Endodermal cell (in vitro differentiated cells): Measurements from ENCODE around the gene EGLN1. TPM values are rescaled to one million over a fixed set of nuclear protein-coding genes. Genes with fewer than 3 reads are reported as not detected.
"Not testable (repeated sequence)": the region's sequence is repeated elsewhere in the genome, so short reads cannot be mapped to it uniquely, and the experiment has no call there.

Experiments
- DNase-seq: peaks from one replicate; pipeline ENCODE4 v3.0.0-alpha.2; 2017
- H3K27ac ChIP-seq: 2 replicates; pipeline ENCODE4 v1.5.1; 2013; ENCODE audit warnings: mild to moderate bottlenecking, low read depth, low read length, moderate library complexity
- H3K27me3 ChIP-seq: 2 replicates; pipeline ENCODE4 v1.6.1; 2013; ENCODE audit warnings: mild to moderate bottlenecking, low read length, moderate library complexity; ENCODE audit not compliant: insufficient read depth, control insufficient read depth, poor library complexity, severe bottlenecking
- H3K36me3 ChIP-seq: 2 replicates; pipeline ENCODE4 v1.7.0; 2013; ENCODE audit warnings: mild to moderate bottlenecking, low read length, moderate library complexity; ENCODE audit not compliant: control insufficient read depth, insufficient read depth
- H3K4me1 ChIP-seq: one replicate; pipeline ENCODE4 v1.7.0; 2013; ENCODE audit warnings: low read length; ENCODE audit not compliant: control insufficient read depth, insufficient read depth
- H3K4me3 ChIP-seq: 2 replicates; pipeline ENCODE4 v1.5.1; 2013; ENCODE audit warnings: mild to moderate bottlenecking, low read length, moderate library complexity
- H3K9ac ChIP-seq: 2 replicates; pipeline ENCODE4 v1.6.1; 2013; ENCODE audit warnings: mild to moderate bottlenecking, low read length, moderate library complexity; ENCODE audit not compliant: poor library complexity, severe bottlenecking; ENCODE audit errors: extremely low read depth
- H3K9me3 ChIP-seq: 2 replicates; pipeline ENCODE4 v1.6.1; 2013; ENCODE audit warnings: mild to moderate bottlenecking, low read length, moderate library complexity; ENCODE audit not compliant: control insufficient read depth
- H3K27ac Mint-ChIP-seq: 2 replicates; pipeline ENCODE4 v1.8.0; 2020; ENCODE audit warnings: mixed read lengths
- H3K27me3 Mint-ChIP-seq: 2 replicates; pipeline ENCODE4 v1.8.0; 2021; ENCODE audit warnings: mild to moderate bottlenecking, mixed read lengths; ENCODE audit not compliant: insufficient read depth
- H3K36me3 Mint-ChIP-seq: 2 replicates; pipeline ENCODE4 v1.8.0; 2020; ENCODE audit warnings: low read depth, mixed read lengths
- H3K4me1 Mint-ChIP-seq: 2 replicates; pipeline ENCODE4 v1.8.0; 2020; ENCODE audit warnings: mixed read lengths
- H3K4me3 Mint-ChIP-seq: 2 replicates; pipeline ENCODE4 v1.8.0; 2020; ENCODE audit warnings: mild to moderate bottlenecking, moderate library complexity, mixed read lengths
- H3K9me3 Mint-ChIP-seq: 2 replicates; pipeline ENCODE4 v1.8.0; 2020; ENCODE audit warnings: mild to moderate bottlenecking, mixed read lengths
- WGBS, 2 experiments: methylation state at CpG; one replicate each; pipeline versions ENCODE4 v1.1.5 to v1.1.7; 2013; ENCODE audit warnings: missing lambda C conversion rate in 2 of 2, mixed read lengths in 1 of 2; ENCODE audit not compliant: insufficient coverage in 1 of 2, insufficient read length in 1 of 2; 5-methylcytosine and 5-hydroxymethylcytosine counted together
- total RNA-seq, 2 donors: library from RNA; stranded (reverse); fragmentation: NEBNext Ultra II Directional in 1 of 2; extraction: Animal tissue kit (Norgen Biotek cat#: 25700) in 1 of 2; gene quantifications; 2 replicates in 1 of 2; 3 replicates in 1 of 2; pipeline ENCODE4 v1.2.1, GENCODE V29; 2021
- TF ChIP-seq, protein P1 (sequence below): fragments of 200-600 bp; sonication (generic); conservative IDR thresholded peaks from 2 replicates; pipeline ENCODE4 v1.5.0; 2021; ENCODE audit warnings: antibody characterized with exemption, mild to moderate bottlenecking

EGLN1 gene
- total RNA-seq, 2 donors from 2014 or later: 12.2 to 17.4 TPM

DNA sequence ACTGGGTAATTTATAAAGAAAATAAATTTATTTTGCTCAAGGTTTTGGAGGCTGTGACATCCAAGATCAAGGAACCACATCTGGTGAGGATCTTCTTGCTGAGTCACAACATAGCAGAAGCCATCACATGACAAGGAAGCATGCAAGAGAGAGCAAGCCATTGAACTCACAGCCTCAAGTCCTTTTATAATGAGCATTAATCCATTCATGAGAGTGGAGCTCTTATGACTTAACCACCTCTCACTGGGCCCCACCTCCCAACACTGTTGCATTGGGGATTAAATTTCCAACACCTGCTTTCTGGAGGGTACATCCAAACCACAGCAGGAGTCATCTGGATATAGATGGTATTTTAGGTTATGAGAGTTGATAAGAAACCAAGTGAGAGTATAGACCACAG is 20.6 kb upstream of the EGLN1 start:
- Mint-ChIP-seq H3K4me3 (no peak overlapping the region), H3K4me1 (no peaks in the 10 kb centered on the region), H3K9me3 (no peaks in the 10 kb centered on the region), H3K27ac (no peak overlapping the region), H3K36me3 (no peaks in the 10 kb centered on the region), H3K27me3 (peaks cover 10% of the 10 kb centered on the region)
- Histone ChIP-seq H3K27ac (no peak overlapping the region), H3K4me1 (no peaks in the 10 kb centered on the region), H3K36me3 (no peaks in the 10 kb centered on the region), H3K9ac (no peak overlapping the region), H3K9me3 (no peaks in the 10 kb centered on the region), H3K4me3 (no peak overlapping the region), H3K27me3 (peaks cover 5% of the 10 kb centered on the region)
- no peak for DNase-seq
- TF ChIP-seq, protein P1, sequence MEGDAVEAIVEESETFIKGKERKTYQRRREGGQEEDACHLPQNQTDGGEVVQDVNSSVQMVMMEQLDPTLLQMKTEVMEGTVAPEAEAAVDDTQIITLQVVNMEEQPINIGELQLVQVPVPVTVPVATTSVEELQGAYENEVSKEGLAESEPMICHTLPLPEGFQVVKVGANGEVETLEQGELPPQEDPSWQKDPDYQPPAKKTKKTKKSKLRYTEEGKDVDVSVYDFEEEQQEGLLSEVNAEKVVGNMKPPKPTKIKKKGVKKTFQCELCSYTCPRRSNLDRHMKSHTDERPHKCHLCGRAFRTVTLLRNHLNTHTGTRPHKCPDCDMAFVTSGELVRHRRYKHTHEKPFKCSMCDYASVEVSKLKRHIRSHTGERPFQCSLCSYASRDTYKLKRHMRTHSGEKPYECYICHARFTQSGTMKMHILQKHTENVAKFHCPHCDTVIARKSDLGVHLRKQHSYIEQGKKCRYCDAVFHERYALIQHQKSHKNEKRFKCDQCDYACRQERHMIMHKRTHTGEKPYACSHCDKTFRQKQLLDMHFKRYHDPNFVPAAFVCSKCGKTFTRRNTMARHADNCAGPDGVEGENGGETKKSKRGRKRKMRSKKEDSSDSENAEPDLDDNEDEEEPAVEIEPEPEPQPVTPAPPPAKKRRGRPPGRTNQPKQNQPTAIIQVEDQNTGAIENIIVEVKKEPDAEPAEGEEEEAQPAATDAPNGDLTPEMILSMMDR: no peak

DNA sequence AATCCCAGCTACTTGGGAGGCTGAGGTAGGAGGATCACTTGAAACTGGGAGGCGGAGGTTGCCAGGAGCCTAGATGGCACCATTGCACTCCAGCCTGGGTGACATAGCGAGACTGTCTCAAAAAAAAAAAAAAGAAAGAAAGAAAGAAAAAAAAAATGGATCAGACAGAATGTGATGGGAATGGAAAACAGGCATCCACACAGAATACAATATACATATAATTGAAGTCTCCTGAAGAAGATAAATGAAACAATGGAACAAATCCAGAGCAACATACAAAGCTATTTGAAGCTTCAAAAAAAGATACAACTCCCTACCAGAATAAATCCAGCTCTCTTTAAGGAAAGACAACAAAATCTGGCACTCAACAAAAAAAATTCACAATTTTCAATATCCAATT is 10.9 kb upstream of the EGLN1 start:
- Mint-ChIP-seq H3K27me3 (peaks cover 4% of the 10 kb centered on the region), H3K36me3 (no peaks in the 10 kb centered on the region), H3K4me3 (no peak overlapping the region), H3K9me3 (peaks cover 6% of the 10 kb centered on the region), H3K27ac (no peak overlapping the region), H3K4me1 (no peaks in the 10 kb centered on the region)
- Histone ChIP-seq H3K4me1 (no peaks in the 10 kb centered on the region), H3K36me3 (no peaks in the 10 kb centered on the region), H3K9me3 (no peaks in the 10 kb centered on the region), H3K9ac (no peak overlapping the region), H3K4me3 (no peak overlapping the region), H3K27ac (no peak overlapping the region), H3K27me3 (no peaks in the 10 kb centered on the region)
- 100% methylated on average over 1 of the region's 2 CpGs for WGBS, 2 experiments
- TF ChIP-seq, protein P1: no peak
- DNase-seq: no peak

DNA sequence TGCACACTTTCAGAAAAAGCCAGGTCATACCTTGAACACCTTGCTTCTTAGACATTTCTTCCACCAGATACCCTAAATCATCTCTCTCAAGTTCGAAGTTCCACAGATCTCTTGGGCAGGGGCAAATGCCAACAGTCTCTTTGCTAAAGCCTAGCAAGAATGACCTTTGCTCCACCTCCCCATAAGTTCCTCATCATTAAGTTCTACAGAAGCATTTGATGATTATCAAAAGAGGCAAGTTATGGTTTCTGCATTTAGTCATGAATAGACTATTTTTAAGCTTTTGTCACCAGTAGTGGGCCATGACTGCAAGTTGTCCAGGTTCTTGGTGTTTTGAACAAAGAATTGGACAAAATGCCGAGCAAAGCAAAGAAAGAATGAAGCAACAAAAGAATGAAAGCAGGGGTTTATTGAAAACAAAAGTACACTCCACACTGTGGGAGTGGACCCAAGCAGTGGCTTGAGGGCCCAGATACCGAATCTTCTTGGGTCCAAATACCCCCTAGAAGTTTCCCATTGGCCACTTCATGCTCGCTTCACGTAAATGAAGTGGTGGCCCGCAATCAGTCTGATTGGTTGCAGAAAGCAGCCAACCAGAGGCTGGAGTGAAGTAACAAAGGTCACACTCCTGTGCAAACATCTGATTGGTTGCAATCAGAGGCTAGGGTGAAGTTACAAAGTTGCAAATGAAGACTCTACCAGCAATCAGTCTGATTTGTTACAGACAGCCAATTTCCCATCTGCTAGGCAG is 9.8 kb upstream of the EGLN1 start:
- Histone ChIP-seq H3K9ac (no peak overlapping the region), H3K4me1 (no peaks in the 10 kb centered on the region), H3K27ac (no peak overlapping the region), H3K9me3 (no peaks in the 10 kb centered on the region), H3K36me3 (no peaks in the 10 kb centered on the region), H3K27me3 (no peaks in the 10 kb centered on the region), H3K4me3 (no peak overlapping the region)
- no peak for DNase-seq
- Mint-ChIP-seq H3K27ac (no peak overlapping the region), H3K4me1 (no peaks in the 10 kb centered on the region), H3K36me3 (no peaks in the 10 kb centered on the region), H3K4me3 (no peak overlapping the region), H3K27me3 (peaks cover 4% of the 10 kb centered on the region), H3K9me3 (peaks cover 6% of the 10 kb centered on the region)
- TF ChIP-seq, protein P1: no peak
- WGBS, 2 experiments: 90 to 92% methylated on average over 5 to 6 of the region's 6 CpGs

DNA sequence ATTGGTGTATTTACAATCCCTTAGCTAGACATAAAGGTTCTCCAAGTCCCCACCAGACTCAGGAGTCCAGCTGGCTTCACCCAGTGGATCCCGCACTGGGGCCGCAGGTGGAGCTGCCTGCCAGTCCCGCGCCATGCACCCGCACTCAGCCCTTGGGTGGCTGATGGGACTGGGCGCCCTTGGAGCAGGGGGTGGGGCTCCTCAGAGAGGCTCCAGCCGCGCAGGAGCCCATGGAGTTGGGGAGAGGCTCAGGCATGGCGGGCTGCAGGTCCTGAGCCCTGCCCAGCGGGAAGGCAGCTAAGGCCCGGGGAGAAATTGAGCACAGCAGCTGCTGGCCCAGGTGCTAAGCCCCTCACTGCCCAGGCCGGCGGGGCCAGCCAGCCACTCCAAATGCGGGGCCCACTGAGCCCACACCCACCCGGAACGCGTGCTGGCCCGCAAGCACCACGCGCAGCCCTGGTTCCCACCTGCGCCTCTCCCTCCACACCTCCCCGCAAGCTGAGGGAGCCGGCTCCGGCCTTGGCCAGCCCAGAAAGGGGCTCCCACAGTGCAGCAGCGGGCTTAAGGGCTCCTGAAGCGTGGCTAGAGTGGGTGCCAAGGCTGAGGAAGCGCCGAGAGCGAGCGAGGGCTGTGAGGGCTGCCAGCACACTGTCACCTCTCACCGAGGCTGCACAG is 8.7 kb upstream of the EGLN1 start:
- not testable (repeated sequence) for H3K36me3 Mint-ChIP-seq, DNase-seq, H3K36me3 ChIP-seq, H3K27ac Mint-ChIP-seq, H3K9me3 Mint-ChIP-seq, H3K4me3 ChIP-seq, H3K4me3 Mint-ChIP-seq, H3K9me3 ChIP-seq, H3K4me1 Mint-ChIP-seq, H3K27ac ChIP-seq, H3K4me1 ChIP-seq, H3K27me3 ChIP-seq, H3K9ac ChIP-seq
- H3K27me3 Mint-ChIP-seq: peaks cover 12% of the 10 kb centered on the region
- WGBS, 2 experiments: 94 to 100% methylated on average over 3 to 31 of the region's 31 CpGs
